Renal cortical epithelial cell (primary cell): ENCODE data around the gene CDKAL1. TPM values are rescaled to one million over a fixed set of nuclear protein-coding genes. Genes with fewer than 3 reads are reported as not detected.
A peak's percentile ranks its signal among the peaks of the same experiment; 100 is the strongest.
"Not testable (repeated sequence)": the region's sequence is repeated elsewhere in the genome, so short reads cannot be mapped to it uniquely, and the experiment has no call there.

ENCODE experiments used
- DNase-seq: peaks from one replicate; pipeline ENCODE4 v3.0.0-alpha.2; 2011; ENCODE audit warnings: low read depth
- total RNA-seq: library from RNA; depleted of rRNA; stranded (reverse); fragments of >200 nt; gene quantifications from 2 replicates; pipeline ENCODE4 v1.2.3, GENCODE V29; 2014

Gene CDKAL1
- total RNA-seq, 1 donor from 2014 or later: 28.3 TPM

DNA sequence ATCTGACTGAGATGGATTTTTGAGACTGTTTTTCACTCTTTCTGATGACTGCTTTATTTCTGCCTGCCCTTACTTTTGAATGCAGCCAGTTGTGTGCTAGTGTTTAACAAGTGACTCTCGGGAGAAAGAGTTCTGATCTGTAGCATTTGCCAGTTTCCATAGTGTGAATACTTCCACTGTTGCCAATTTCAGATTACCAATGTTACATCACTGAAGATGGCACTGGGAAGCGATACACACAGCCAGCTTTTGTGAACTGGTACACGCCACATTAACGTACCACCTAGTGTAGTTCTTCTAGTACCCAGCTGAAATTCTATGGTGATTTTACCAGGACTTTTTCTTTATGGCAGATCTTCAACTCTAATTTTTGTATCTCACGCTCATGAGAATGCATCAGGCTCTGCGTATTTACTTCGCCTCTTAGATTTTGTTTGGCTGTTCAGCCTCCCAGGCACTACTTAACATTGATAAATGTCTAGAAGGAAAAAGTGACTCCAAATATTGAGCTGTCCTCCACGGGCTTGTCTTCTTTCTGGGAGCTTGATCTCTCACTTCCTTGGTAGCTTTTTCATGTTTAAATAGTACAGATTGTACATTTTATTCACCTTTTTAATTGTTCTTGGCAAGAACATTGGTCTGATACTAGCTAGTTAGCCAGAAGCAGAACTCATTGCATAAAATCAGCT lies 537.7 kb downstream of the CDKAL1 start:
- no peak for DNase-seq

GRCh38 chr6:21073318-21073839 lies 539.1 kb downstream of the CDKAL1 start:
- DNase-seq: no peak

DNA sequence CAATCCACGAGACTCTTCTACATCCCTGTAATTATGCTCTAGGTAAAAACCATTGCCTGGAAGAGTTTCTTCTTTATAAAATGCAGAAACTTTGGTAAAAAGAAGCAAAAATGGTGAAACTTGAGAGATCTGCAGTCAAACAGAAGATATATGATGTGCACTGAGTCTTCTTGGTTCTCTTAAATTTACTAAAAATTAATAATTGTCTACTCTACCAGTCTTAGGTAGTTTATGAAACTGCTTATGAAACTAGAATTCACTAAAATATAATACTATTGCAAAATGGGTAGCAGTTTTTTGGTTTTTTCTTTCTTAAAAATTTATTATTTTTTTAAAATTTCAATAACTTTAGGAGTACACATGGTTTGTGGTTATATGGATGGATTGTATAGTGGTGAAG lies 540.2 kb downstream of the CDKAL1 start:
- no peak for DNase-seq

DNA sequence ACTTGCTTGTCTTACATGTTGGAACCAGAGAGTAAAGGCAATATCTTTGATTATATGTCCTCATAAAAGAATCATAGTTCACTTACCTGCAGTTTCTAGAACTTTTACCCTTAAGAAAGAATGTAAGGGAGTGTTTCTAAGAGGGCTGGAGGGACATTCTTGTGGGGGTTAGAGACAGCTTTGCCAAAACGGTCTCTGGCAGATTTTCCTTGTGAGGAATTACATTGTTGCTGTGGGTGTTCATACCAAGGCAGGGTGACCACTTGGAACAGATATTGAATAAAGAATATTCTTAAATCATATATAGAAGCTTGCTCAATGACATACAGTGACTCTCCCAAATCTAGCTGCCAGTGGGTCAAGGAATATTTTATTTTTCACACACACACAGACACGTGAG lies 541.7 kb downstream of the CDKAL1 start:
- no peak for DNase-seq

- no peak for DNase-seq
Measured at GRCh38 chr6:21078497-21078896, 544.2 kb downstream of the CDKAL1 start.

DNA sequence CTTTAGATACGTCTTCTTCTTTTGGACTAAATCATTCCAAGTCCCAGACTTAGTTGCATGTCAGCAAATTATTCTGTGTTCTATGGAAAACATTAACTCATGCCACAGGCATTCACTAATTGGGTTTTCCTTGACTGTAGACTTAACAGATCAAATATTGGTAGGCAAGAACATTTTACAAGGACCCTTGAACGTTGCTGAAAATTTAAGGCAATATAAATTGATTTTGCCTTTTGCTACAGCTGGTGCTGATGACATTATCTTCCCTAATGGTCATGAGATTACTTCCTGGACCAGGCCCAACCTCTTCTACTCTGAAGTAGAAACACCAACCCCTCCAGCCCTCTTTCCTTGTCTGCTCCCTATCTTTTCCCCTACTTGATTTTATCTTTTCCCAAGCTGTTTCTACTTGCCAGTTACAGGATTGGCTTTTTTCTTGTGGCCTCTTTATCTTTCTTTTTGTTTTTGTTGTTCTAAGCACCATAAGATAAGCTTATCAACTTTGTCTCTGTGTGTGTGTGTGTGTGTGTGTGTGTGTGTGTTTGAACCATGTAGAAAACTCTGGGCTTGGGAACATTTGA lies 545.3 kb downstream of the CDKAL1 start:
- DNase-seq: peak; percentile 67

GRCh38 chr6:21080221-21080620 lies 546.0 kb downstream of the CDKAL1 start:
- DNase-seq: no peak

- no peak for DNase-seq
Measured at GRCh38 chr6:21082091-21082490, 547.8 kb downstream of the CDKAL1 start.

DNA sequence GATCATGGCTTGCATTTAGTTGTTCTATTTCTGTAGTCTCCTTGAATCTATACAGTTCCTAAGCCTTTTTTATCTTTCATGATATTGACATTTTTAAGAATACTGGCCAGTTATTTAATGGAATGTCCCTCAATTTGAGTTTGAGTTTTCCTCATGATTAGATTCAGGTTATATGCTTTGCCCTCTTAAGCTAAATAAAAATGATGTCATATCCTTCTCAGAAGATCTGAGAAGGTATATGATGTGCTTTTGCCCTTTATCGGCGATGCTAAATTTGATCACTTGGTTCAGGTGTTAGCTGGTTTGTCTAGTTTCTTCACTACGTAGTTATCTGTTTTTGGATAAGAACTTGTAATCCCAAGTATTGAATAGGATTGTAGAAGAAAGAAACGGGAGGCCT lies 549.5 kb downstream of the CDKAL1 start:
- no peak for DNase-seq

GRCh38 chr6:21084656-21085055 lies 550.4 kb downstream of the CDKAL1 start:
- DNase-seq: no peak

GRCh38 chr6:21085211-21085610 lies 551.0 kb downstream of the CDKAL1 start:
- DNase-seq: no peak

DNA sequence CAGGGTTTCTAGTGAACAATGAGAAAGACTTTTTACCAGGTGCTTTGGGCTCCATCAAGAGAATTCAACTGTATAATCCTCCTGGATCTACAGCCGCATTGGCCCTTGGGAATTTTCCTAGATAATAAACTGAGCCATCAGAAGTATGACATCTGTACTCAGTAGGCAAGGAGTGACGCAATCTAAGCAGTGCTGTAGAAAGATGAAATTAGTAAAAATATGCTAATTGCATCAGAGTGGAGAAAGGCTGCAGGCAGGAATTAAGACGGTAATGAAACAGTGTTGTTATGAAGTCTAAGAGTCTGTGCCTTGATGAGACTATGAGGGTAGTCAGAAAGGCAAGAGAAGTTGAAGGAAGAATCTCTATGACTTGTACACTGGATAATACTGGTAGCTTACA lies 551.4 kb downstream of the CDKAL1 start:
- no peak for DNase-seq

DNA sequence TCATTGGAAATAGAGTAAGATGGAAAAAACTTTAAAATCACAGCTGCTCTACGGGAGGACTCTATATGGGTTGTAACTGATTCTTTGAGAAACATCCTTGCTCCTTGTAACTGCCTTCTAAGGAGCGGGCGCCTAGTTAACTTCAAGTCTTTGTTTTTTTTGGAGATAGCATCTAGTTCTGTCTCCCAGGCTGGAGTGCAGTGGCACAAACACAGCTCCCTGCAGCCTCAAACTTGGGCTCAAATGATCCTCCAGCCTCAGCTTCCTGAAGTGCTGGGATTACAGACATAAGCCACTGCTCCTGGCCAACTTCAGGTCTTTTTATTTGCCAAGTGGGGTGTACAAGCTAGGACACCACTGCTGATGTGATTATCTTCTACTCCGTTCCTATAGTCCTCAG lies 552.9 kb downstream of the CDKAL1 start:
- no peak for DNase-seq

GRCh38 chr6:21091411-21091810 lies 557.2 kb downstream of the CDKAL1 start:
- DNase-seq: no peak

GRCh38 chr6:21092231-21092772 lies 558.0 kb downstream of the CDKAL1 start:
- DNase-seq: not testable (repeated sequence)

GRCh38 chr6:21095462-21095861 lies 561.2 kb downstream of the CDKAL1 start:
- DNase-seq: no peak

DNA sequence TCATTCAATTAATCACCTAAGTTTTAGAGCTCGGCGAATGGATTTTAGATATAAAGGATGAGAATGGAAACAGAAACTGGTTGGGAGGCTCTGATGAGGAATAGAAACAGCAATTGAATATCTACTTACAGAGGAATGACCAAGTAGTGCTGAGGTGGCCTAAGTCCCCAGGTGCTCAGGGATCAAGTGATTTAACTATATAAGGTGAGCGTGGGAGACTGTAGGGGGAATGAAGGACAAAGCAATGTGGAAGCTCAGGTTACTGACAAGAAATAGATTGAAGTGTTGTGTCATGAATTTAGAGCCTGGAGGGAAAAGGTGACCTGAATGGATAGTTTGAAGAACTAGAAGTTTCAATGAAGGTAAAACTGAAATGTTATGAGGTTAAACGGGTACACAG lies 563.9 kb downstream of the CDKAL1 start:
- no peak for DNase-seq

DNA sequence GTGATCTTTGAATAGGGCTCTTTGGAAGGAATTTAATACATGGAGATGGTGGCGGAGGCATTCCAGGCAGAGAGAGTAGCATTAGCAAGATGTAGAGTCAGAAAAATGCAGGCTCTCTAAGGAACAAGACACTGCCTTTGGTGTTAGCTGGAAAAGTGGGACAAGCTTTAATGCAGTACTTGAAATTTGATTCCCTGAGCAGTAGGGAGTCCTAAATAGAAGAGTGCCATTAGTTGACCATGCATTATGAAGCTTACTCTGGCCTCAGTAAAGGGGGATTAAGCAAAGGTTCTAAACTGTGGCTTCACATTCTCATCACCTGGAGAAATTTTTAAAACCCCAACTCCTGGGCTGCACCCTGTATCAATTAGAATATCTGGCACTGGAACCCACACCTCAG lies 564.5 kb downstream of the CDKAL1 start:
- DNase-seq: no peak

DNA sequence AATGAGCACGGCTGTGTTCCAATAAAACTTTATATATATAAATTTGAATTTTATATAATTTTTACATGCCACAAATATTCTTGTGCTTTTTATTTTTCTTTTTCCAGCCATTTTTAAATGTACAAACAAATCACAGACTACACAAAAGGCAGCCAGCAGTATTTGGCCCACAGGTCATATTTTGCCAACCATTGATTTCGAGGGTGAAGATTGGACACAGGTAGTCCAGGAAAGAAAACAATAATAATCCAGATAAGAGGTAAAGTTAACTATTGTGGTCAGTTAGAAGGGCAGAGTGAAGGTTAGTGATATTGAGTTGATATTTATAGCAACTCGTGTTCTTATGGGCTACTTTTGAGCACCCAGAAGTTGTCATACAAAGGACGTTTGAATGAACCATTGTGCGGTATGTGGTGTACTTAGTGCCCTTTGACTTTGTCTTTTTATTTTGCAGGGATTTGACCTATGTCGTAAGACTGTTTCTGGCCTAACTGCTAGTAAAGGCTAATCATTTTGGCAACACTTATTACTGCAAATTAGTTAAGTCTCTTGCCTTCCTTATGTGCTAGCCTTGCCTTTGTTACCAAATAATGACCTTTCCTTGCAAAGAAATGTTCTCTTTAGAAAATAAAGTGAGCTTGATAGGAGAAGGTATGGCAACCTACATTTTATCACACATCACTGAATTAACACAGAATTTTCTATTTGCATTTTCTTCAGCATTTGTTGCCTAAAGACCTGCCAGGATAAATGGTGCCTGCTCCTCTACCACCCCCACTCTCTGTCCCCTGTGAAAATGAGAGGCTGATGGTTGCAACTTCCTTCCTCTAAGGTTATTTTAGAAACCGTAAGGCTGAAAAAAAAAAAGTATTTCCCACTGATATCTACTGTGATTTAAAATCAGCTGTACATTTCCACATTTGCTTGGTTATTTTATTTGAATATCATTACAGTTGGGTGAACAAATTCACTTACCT lies 565.4 kb downstream of the CDKAL1 start:
- no peak for DNase-seq

DNA sequence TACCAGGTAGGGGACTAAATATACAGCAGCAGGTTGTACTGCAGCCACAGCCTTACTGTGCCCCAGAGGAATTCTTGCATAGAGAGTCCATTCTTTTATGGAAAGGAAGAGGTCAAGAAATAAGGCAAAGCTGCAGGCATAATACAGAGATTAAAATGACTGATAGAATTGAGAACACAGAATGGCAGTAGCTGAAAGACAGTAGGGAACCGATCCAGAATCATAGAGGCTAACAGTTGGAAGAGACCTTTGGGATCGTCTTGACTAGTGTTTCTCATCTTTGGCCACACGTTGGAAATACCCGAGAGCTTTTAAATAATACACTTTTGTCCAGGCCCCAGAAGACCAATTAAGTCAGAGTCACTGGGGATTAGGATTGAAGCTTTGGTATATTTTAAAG lies 566.7 kb downstream of the CDKAL1 start:
- DNase-seq: no peak

- DNase-seq: no peak
Measured at GRCh38 chr6:21101694-21102093, 567.4 kb downstream of the CDKAL1 start.

DNA sequence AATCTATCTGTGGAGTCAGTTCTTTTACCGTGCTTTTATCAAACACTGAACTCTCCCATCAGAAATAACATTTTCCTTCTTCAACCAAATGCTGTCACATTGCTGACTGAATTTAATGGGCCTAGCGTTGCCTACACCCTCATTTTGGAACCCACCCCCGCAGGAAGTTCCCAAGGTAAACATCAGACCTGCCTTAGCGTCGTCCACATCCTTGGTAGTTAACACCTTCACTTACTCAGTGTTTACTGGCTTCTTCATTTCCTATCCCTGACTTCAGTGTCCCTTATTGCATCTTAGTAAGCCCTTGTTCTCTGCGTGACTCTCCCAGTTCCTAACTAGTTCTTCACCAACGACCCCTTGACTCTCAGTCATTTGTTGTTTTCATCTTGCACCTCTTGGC lies 567.9 kb downstream of the CDKAL1 start:
- no peak for DNase-seq
